K562 (cell line): ENCODE results near the gene ARMH4.

ENCODE experiments used
- CEBPG ChIP-seq, 3 experiments: fragments of 200-800 bp in 1 of 3; sonication (Bioruptor generic) in 1 of 3; sonication (generic) in 1 of 3; formaldehyde crosslinking in 1 of 3; IDR thresholded peaks in 2 of 3; conservative IDR thresholded peaks in 1 of 3; 2 replicates each; pipeline versions ENCODE4 v1.6.1 to v1.8.0; 2016 to 2022; ENCODE audit warnings: missing compliant biosample characterization in 2 of 3, missing genetic modification characterization in 2 of 3, mild to moderate bottlenecking in 1 of 3, missing genetic modification reagents in 1 of 3
- HEY1 ChIP-seq: fragments of 250-450 bp; sonication (Bioruptor Pico); IDR thresholded peaks from 2 replicates; pipeline ENCODE4 v1.5.0; 2020; ENCODE audit warnings: mild to moderate bottlenecking, moderate library complexity, borderline replicate concordance
- KAT8 ChIP-seq: fragments of 450-650 bp; IDR thresholded peaks from 2 replicates; pipeline ENCODE4 v1.6.1; 2016; ENCODE audit warnings: low read depth, mild to moderate bottlenecking
- TF ChIP-seq, protein P1 (sequence below), 2 experiments: fragments of 450-650 bp; formaldehyde crosslinking in 1 of 2; IDR thresholded peaks; 2 replicates each; pipeline versions ENCODE4 v1.4.0 to v1.6.1; 2014 to 2020; ENCODE audit warnings: mild to moderate bottlenecking in 2 of 2, borderline replicate concordance in 1 of 2, low read depth in 1 of 2
- TF ChIP-seq, protein P2 (sequence below), 3 experiments: IDR thresholded peaks in 2 of 3; conservative IDR thresholded peaks in 1 of 3; 2 replicates each; pipeline ENCODE4 v1.5.1; 2011 to 2012; ENCODE audit warnings: low read length in 3 of 3, mild to moderate bottlenecking in 3 of 3, control low read depth in 2 of 3, improper control_type of control experiment in 1 of 3, inconsistent platforms in 1 of 3, low read depth in 1 of 3, mixed read lengths in 1 of 3, moderate library complexity in 1 of 3; ENCODE audit not compliant: insufficient read depth in 2 of 3

- no peak for TF ChIP-seq HEY1 (CRISPR knock-in tag)
- no peak for TF ChIP-seq CEBPG (CRISPR knock-in tag; IDR thresholded peaks at IDR 0.05)
- TF ChIP-seq CEBPG (tag; conservative IDR thresholded peaks at IDR 0.05 in 1 of 2, IDR thresholded peaks at IDR 0.05 in 1 of 2), result no peak
- TF ChIP-seq, protein P1, sequence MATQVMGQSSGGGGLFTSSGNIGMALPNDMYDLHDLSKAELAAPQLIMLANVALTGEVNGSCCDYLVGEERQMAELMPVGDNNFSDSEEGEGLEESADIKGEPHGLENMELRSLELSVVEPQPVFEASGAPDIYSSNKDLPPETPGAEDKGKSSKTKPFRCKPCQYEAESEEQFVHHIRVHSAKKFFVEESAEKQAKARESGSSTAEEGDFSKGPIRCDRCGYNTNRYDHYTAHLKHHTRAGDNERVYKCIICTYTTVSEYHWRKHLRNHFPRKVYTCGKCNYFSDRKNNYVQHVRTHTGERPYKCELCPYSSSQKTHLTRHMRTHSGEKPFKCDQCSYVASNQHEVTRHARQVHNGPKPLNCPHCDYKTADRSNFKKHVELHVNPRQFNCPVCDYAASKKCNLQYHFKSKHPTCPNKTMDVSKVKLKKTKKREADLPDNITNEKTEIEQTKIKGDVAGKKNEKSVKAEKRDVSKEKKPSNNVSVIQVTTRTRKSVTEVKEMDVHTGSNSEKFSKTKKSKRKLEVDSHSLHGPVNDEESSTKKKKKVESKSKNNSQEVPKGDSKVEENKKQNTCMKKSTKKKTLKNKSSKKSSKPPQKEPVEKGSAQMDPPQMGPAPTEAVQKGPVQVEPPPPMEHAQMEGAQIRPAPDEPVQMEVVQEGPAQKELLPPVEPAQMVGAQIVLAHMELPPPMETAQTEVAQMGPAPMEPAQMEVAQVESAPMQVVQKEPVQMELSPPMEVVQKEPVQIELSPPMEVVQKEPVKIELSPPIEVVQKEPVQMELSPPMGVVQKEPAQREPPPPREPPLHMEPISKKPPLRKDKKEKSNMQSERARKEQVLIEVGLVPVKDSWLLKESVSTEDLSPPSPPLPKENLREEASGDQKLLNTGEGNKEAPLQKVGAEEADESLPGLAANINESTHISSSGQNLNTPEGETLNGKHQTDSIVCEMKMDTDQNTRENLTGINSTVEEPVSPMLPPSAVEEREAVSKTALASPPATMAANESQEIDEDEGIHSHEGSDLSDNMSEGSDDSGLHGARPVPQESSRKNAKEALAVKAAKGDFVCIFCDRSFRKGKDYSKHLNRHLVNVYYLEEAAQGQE (IDR thresholded peaks at IDR 0.05; ENCODE audit: borderline replicate concordance), result no peak
- TF ChIP-seq, protein P1 (CRISPR knock-in tag; IDR thresholded peaks at IDR 0.05; ENCODE audit: low read depth), result no peak
- TF ChIP-seq, protein P2, sequence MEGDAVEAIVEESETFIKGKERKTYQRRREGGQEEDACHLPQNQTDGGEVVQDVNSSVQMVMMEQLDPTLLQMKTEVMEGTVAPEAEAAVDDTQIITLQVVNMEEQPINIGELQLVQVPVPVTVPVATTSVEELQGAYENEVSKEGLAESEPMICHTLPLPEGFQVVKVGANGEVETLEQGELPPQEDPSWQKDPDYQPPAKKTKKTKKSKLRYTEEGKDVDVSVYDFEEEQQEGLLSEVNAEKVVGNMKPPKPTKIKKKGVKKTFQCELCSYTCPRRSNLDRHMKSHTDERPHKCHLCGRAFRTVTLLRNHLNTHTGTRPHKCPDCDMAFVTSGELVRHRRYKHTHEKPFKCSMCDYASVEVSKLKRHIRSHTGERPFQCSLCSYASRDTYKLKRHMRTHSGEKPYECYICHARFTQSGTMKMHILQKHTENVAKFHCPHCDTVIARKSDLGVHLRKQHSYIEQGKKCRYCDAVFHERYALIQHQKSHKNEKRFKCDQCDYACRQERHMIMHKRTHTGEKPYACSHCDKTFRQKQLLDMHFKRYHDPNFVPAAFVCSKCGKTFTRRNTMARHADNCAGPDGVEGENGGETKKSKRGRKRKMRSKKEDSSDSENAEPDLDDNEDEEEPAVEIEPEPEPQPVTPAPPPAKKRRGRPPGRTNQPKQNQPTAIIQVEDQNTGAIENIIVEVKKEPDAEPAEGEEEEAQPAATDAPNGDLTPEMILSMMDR (IDR thresholded peaks at IDR 0.05 in 2 of 3, conservative IDR thresholded peaks at IDR 0.05 in 1 of 3; ENCODE audit: insufficient read depth in 2 of 3, low read depth in 1 of 3, low read length in 3 of 3), result no peak
- TF ChIP-seq KAT8, result no peak
Measured at GRCh38 chr14:57999979-58000378, 152.0 kb downstream of the ARMH4 start.
